GM18511 (cell line): Measurements from ENCODE around the gene PAPOLA.
A peak's percentile ranks its signal among the peaks of the same experiment; 100 is the strongest.
"Not testable (repeated sequence)": the region's sequence is repeated elsewhere in the genome, so short reads cannot be mapped to it uniquely, and the experiment has no call there.

Experiments used
- ATAC-seq: cut with Tn5 transposase; IDR thresholded peaks from one replicate; pipeline ENCODE4 v1.9.1; 2021; ENCODE audit warnings: mild to moderate bottlenecking, moderate library complexity; ENCODE audit not compliant: unreplicated experiment

Gene PAPOLA

GRCh38 chr14:96502621-96503305 is 581 bp downstream of the PAPOLA start:
- peak; percentile 45 for ATAC-seq

- ATAC-seq = no peak
Measured at GRCh38 chr14:96503306-96503679, 1.1 kb downstream of the PAPOLA start.

- not testable (repeated sequence) for ATAC-seq
Measured at GRCh38 chr14:96504353-96504752, 2.2 kb downstream of the PAPOLA start.

GRCh38 chr14:96507723-96508122 is 5.5 kb downstream of the PAPOLA start:
- ATAC-seq = no peak

- no peak for ATAC-seq
Measured at GRCh38 chr14:96508900-96509299, 6.7 kb downstream of the PAPOLA start.

GRCh38 chr14:96509457-96510090 is 7.4 kb downstream of the PAPOLA start:
- ATAC-seq = peak; percentile 45

- ATAC-seq = no peak
Measured at GRCh38 chr14:96511146-96511545, 9.0 kb downstream of the PAPOLA start.

- ATAC-seq = no peak
Measured at GRCh38 chr14:96511667-96512066, 9.5 kb downstream of the PAPOLA start.

GRCh38 chr14:96512122-96512521 is 9.9 kb downstream of the PAPOLA start:
- ATAC-seq = no peak

GRCh38 chr14:96512602-96513397 is 10.6 kb downstream of the PAPOLA start:
- ATAC-seq = no peak

- ATAC-seq = peak; percentile 62
Measured at GRCh38 chr14:96514694-96515093, 12.5 kb downstream of the PAPOLA start.

- ATAC-seq = no peak
Measured at GRCh38 chr14:96515731-96516130, 13.5 kb downstream of the PAPOLA start.

GRCh38 chr14:96516351-96516750 is 14.2 kb downstream of the PAPOLA start:
- ATAC-seq = no peak

GRCh38 chr14:96519970-96520369 is 17.8 kb downstream of the PAPOLA start:
- ATAC-seq = peak; percentile 78

GRCh38 chr14:96525452-96525851 is 23.3 kb downstream of the PAPOLA start:
- no peak for ATAC-seq

GRCh38 chr14:96532632-96533031 is 30.4 kb downstream of the PAPOLA start:
- ATAC-seq = no peak

GRCh38 chr14:96536807-96537206 is 34.6 kb downstream of the PAPOLA start:
- ATAC-seq = no peak

- no peak for ATAC-seq
Measured at GRCh38 chr14:96538097-96538989, 36.2 kb downstream of the PAPOLA start.

- ATAC-seq = no peak
Measured at GRCh38 chr14:96538990-96539317, 36.8 kb downstream of the PAPOLA start.

- ATAC-seq = no peak
Measured at GRCh38 chr14:96554315-96554910, 52.2 kb downstream of the PAPOLA start.

- no peak for ATAC-seq
Measured at GRCh38 chr14:96559571-96559970, 57.4 kb downstream of the PAPOLA start.
